Measurements from ENCODE around the gene VPS54.

The VPS54 gene

DNA sequence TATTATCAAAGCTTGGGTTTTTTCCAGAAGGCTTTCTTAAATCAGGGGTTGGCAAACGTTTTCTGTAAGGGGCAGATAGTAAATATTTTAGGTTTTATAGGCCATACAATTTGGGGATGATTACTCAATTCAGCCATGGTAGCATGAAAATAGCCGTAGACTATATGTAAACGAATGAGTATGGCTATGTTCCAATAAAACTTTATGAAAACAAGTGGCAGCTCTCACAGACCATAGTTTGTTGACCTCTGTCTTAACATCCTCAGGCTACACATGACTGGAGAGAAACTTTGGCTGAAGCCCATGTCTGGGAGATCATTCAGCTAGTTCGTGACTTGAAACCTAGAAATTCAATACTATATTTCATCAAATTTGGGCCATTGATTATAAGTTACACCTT is 147.4 kb downstream of the VPS54 start:
- no peak for TF ChIP-seq POLR2AphosphoS5 (IDR thresholded peaks at IDR 0.05; ENCODE audit: low read depth, low read length)

GRCh38 chr2:63870679-63871078 is 148.5 kb downstream of the VPS54 start:
- TF ChIP-seq, protein P1, sequence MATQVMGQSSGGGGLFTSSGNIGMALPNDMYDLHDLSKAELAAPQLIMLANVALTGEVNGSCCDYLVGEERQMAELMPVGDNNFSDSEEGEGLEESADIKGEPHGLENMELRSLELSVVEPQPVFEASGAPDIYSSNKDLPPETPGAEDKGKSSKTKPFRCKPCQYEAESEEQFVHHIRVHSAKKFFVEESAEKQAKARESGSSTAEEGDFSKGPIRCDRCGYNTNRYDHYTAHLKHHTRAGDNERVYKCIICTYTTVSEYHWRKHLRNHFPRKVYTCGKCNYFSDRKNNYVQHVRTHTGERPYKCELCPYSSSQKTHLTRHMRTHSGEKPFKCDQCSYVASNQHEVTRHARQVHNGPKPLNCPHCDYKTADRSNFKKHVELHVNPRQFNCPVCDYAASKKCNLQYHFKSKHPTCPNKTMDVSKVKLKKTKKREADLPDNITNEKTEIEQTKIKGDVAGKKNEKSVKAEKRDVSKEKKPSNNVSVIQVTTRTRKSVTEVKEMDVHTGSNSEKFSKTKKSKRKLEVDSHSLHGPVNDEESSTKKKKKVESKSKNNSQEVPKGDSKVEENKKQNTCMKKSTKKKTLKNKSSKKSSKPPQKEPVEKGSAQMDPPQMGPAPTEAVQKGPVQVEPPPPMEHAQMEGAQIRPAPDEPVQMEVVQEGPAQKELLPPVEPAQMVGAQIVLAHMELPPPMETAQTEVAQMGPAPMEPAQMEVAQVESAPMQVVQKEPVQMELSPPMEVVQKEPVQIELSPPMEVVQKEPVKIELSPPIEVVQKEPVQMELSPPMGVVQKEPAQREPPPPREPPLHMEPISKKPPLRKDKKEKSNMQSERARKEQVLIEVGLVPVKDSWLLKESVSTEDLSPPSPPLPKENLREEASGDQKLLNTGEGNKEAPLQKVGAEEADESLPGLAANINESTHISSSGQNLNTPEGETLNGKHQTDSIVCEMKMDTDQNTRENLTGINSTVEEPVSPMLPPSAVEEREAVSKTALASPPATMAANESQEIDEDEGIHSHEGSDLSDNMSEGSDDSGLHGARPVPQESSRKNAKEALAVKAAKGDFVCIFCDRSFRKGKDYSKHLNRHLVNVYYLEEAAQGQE (IDR thresholded peaks at IDR 0.05; ENCODE audit: insufficient read depth in 1 of 2, low read depth in 2 of 2, low read length in 2 of 2) = no peak
- no peak for TF ChIP-seq POLR2AphosphoS5 (IDR thresholded peaks at IDR 0.05; ENCODE audit: low read depth, low read length)
- TF ChIP-seq SIN3A (IDR thresholded peaks at IDR 0.05; ENCODE audit: borderline replicate concordance, insufficient read depth, low read length) = no peak
- TF ChIP-seq FOXP2 (optimal IDR thresholded peaks at IDR 0.05; ENCODE audit: borderline replicate concordance, extremely low read depth, extremely low read length, insufficient read depth) = no peak

- TF ChIP-seq, protein P1 (IDR thresholded peaks at IDR 0.05; ENCODE audit: insufficient read depth in 1 of 2, low read depth in 2 of 2, low read length in 2 of 2) = no peak
- TF ChIP-seq TAF1 (IDR thresholded peaks at IDR 0.05; ENCODE audit: borderline replicate concordance, insufficient read depth, low read length) (no peak), FOXP2 (optimal IDR thresholded peaks at IDR 0.05; ENCODE audit: borderline replicate concordance, extremely low read depth, extremely low read length, insufficient read depth) (no peak), POLR2AphosphoS5 (IDR thresholded peaks at IDR 0.05; ENCODE audit: low read depth, low read length) (no peak), SIN3A (IDR thresholded peaks at IDR 0.05; ENCODE audit: borderline replicate concordance, insufficient read depth, low read length) (no peak)
Observed at GRCh38 chr2:63866009-63866709, 153.1 kb downstream of the VPS54 start.

DNA sequence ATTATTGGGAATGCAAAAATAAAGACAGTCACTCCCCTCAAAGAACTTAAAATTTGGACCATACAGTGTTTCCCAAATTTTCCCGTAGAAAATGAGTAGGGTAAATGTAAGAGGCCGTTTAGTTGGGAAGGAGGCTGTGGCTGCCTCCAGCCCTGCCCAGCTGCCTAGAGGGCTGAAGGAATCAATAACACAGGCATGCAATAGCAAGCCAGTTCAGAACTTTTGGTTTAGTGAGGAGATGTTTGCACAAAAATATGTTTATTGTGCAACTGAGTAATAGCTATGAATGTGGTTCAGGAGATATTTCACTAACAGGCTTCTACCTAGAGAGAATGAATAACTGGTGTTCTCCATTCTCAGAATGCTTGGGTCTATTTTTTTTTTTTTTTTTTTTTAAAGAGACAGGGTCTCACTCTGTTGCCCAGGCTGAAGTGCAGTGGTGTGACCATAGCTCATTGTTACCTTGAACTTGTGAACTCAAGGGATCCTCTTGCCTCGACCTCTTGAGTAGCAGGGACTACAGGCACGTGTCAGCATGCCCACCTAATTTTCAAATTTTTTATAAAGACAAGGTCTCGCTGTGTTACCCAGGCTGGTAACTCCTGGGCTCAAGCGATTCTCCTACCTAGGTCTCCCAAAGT is 153.9 kb downstream of the VPS54 start:
- no peak for TF ChIP-seq SIN3A (IDR thresholded peaks at IDR 0.05; ENCODE audit: borderline replicate concordance, insufficient read depth, low read length)
- TF ChIP-seq, protein P1 (IDR thresholded peaks at IDR 0.05; ENCODE audit: insufficient read depth in 1 of 2, low read depth in 2 of 2, low read length in 2 of 2) = no peak

GRCh38 chr2:63863707-63864106 is 155.5 kb downstream of the VPS54 start:
- no peak for TF ChIP-seq POLR2AphosphoS5 (IDR thresholded peaks at IDR 0.05; ENCODE audit: low read depth, low read length)
- no peak for TF ChIP-seq FOXP2 (optimal IDR thresholded peaks at IDR 0.05; ENCODE audit: borderline replicate concordance, extremely low read depth, extremely low read length, insufficient read depth)
- TF ChIP-seq, protein P1 (IDR thresholded peaks at IDR 0.05; ENCODE audit: insufficient read depth in 1 of 2, low read depth in 2 of 2, low read length in 2 of 2) = no peak
- no peak for TF ChIP-seq TAF1 (IDR thresholded peaks at IDR 0.05; ENCODE audit: borderline replicate concordance, insufficient read depth, low read length)
- TF ChIP-seq SIN3A (IDR thresholded peaks at IDR 0.05; ENCODE audit: borderline replicate concordance, insufficient read depth, low read length) = no peak
